Esophagus muscularis mucosa (tissue), 4 donors: ENCODE results near the gene SERTAD2.

Source experiments
- EP300 ChIP-seq: sonication (generic); formaldehyde crosslinking; IDR thresholded peaks from one replicate; pipeline ENCODE4 v1.6.1; 2017; ENCODE audit warnings: antibody characterized with exemption
- POLR2A ChIP-seq: fragments of 450-650 bp; IDR thresholded peaks from one replicate; pipeline ENCODE4 v1.6.1; 2017; ENCODE audit warnings: antibody characterized with exemption, moderate library complexity, mild to moderate bottlenecking, low read depth
- POLR2AphosphoS5 ChIP-seq, 2 donors: sonication (generic); formaldehyde crosslinking; IDR thresholded peaks; one replicate each; pipeline ENCODE4 v1.6.1; 2017; ENCODE audit warnings: antibody characterized with exemption in 2 of 2
- TF ChIP-seq, protein P1 (sequence below), 3 experiments: fragments of 200-600 bp in 2 of 3; fragments of 450-650 bp in 1 of 3; sonication (generic) in 2 of 3; IDR thresholded peaks; one replicate each; pipeline ENCODE4 v1.5.1; 2017 to 2019; ENCODE audit warnings: antibody characterized with exemption in 3 of 3, mild to moderate bottlenecking in 2 of 3, moderate library complexity in 1 of 3

DNA sequence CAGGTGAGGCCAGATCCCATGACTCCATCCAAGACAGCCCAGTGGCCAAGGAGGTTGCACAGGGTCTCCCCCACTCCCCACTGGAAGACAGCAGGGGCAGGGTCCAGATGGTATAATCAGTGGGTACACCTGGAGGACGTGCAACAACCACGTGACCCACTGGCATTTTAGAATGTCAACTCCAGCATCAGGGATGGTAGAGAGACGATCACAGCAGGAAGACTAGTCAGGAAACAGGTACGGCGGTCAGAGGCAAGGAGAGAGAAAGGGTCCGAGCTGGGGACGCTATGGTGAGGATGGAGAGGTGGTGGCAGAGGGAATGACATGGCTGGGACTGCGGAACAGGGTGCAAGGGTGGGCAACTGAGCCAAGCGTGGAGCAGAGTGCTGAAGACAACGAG is 23.0 kb downstream of the SERTAD2 start:
- TF ChIP-seq POLR2AphosphoS5 (IDR thresholded peaks at IDR 0.05), result no peak
- TF ChIP-seq, protein P1, sequence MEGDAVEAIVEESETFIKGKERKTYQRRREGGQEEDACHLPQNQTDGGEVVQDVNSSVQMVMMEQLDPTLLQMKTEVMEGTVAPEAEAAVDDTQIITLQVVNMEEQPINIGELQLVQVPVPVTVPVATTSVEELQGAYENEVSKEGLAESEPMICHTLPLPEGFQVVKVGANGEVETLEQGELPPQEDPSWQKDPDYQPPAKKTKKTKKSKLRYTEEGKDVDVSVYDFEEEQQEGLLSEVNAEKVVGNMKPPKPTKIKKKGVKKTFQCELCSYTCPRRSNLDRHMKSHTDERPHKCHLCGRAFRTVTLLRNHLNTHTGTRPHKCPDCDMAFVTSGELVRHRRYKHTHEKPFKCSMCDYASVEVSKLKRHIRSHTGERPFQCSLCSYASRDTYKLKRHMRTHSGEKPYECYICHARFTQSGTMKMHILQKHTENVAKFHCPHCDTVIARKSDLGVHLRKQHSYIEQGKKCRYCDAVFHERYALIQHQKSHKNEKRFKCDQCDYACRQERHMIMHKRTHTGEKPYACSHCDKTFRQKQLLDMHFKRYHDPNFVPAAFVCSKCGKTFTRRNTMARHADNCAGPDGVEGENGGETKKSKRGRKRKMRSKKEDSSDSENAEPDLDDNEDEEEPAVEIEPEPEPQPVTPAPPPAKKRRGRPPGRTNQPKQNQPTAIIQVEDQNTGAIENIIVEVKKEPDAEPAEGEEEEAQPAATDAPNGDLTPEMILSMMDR (IDR thresholded peaks at IDR 0.05), result no peak
- TF ChIP-seq POLR2A, result no peak
- no peak for TF ChIP-seq EP300
